Measurements from ENCODE around the gene OPA3.

GRCh38 chr19:45547965-45548609, 36.5 kb downstream of the OPA3 start:
- TF ChIP-seq SP1 (CRISPR knock-in tag; conservative IDR thresholded peaks at IDR 0.05) (no peak), TCF7 (CRISPR knock-in tag; IDR thresholded peaks at IDR 0.05; ENCODE audit: low read depth) (no peak), ATF3 (CRISPR knock-in tag; conservative IDR thresholded peaks at IDR 0.05) (no peak), ZNF281 (CRISPR knock-in tag; IDR thresholded peaks at IDR 0.05) (no peak), ZBTB43 (CRISPR knock-in tag; IDR thresholded peaks at IDR 0.05) (no peak), MLX (CRISPR knock-in tag; IDR thresholded peaks at IDR 0.05) (no peak), CTCF (IDR thresholded peaks at IDR 0.05) (no peak), ATF2 (CRISPR knock-in tag; IDR thresholded peaks at IDR 0.05; ENCODE audit: borderline replicate concordance, low read depth) (no peak), FOXJ3 (CRISPR knock-in tag; IDR thresholded peaks at IDR 0.05; ENCODE audit: borderline replicate concordance) (no peak), ZNF423 (CRISPR knock-in tag; IDR thresholded peaks at IDR 0.05) (no peak), ETV6 (CRISPR knock-in tag; IDR thresholded peaks at IDR 0.05) (no peak), TEAD4 (CRISPR knock-in tag; IDR thresholded peaks at IDR 0.05) (no peak), NFYB (CRISPR knock-in tag; conservative IDR thresholded peaks at IDR 0.05; ENCODE audit: low read depth) (no peak)

Measured in WTC11 (cell line).